Sigmoid colon (tissue), 4 donors: ENCODE data around the gene FILIP1L.

ENCODE experiments used
- CTCF ChIP-seq, 4 experiments: fragments of 450-650 bp in 3 of 4; fragments of 200-600 bp in 1 of 4; IDR thresholded peaks; one replicate each; pipeline ENCODE4 v1.5.1; 2016 to 2019; ENCODE audit warnings: antibody characterized with exemption in 4 of 4, mild to moderate bottlenecking in 3 of 4, moderate library complexity in 2 of 4
- EP300 ChIP-seq, 4 donors: sonication (generic); formaldehyde crosslinking; IDR thresholded peaks; one replicate each; pipeline ENCODE4 v1.6.1; 2017; ENCODE audit warnings: antibody characterized with exemption in 4 of 4
- POLR2A ChIP-seq, 2 donors: fragments of 450-650 bp; IDR thresholded peaks; one replicate each; pipeline ENCODE4 v1.6.1; 2016; ENCODE audit warnings: antibody characterized with exemption in 2 of 2, mild to moderate bottlenecking in 2 of 2, moderate library complexity in 2 of 2

GRCh38 chr3:100136921-100137320, 22.6 kb upstream of the FILIP1L start:
- no peak for TF ChIP-seq CTCF (IDR thresholded peaks at IDR 0.05)
- no peak for TF ChIP-seq EP300 (IDR thresholded peaks at IDR 0.05)
- TF ChIP-seq POLR2A (IDR thresholded peaks at IDR 0.05) = no peak
